HG02973 (cell line): Measurements from ENCODE around the gene LIN7C.

ENCODE experiments used
- ATAC-seq: cut with Tn5 transposase; IDR thresholded peaks from one replicate; pipeline ENCODE4 v1.9.1; 2021; ENCODE audit warnings: moderate library complexity; ENCODE audit not compliant: unreplicated experiment

LIN7C gene

GRCh38 chr11:27512238-27512637, 5.7 kb upstream of the LIN7C start:
- ATAC-seq = no peak

GRCh38 chr11:27509908-27510307, 3.3 kb upstream of the LIN7C start:
- no peak for ATAC-seq

- ATAC-seq = no peak
Observed at GRCh38 chr11:27507557-27508322, 1.2 kb upstream of the LIN7C start.

GRCh38 chr11:27505781-27506180, 788 bp downstream of the LIN7C start:
- peak; percentile 1 for ATAC-seq

- no peak for ATAC-seq
Observed at GRCh38 chr11:27504205-27504604, 2.4 kb downstream of the LIN7C start.

- no peak for ATAC-seq
Observed at GRCh38 chr11:27501100-27501499, 5.5 kb downstream of the LIN7C start.

- ATAC-seq = no peak
Observed at GRCh38 chr11:27497911-27498310, 8.7 kb downstream of the LIN7C start.

GRCh38 chr11:27497284-27497866, 9.2 kb downstream of the LIN7C start:
- peak; percentile 79 for ATAC-seq

GRCh38 chr11:27496461-27496860, 10.1 kb downstream of the LIN7C start:
- no peak for ATAC-seq

- ATAC-seq = no peak
Observed at GRCh38 chr11:27495710-27496300, 10.8 kb downstream of the LIN7C start.

- no peak for ATAC-seq
Observed at GRCh38 chr11:27489092-27489491, 17.5 kb downstream of the LIN7C start.

- ATAC-seq = no peak
Observed at GRCh38 chr11:27487706-27488105, 18.9 kb downstream of the LIN7C start.

GRCh38 chr11:27485930-27486773, 20.4 kb downstream of the LIN7C start:
- peak; percentile 65 for ATAC-seq

GRCh38 chr11:27482793-27483192, 23.8 kb downstream of the LIN7C start:
- no peak for ATAC-seq

- ATAC-seq = no peak
Observed at GRCh38 chr11:27481992-27482391, 24.6 kb downstream of the LIN7C start.

GRCh38 chr11:27477831-27478230, 28.7 kb downstream of the LIN7C start:
- ATAC-seq = no peak

GRCh38 chr11:27477243-27477642, 29.3 kb downstream of the LIN7C start:
- no peak for ATAC-seq

GRCh38 chr11:27475622-27476021, 30.9 kb downstream of the LIN7C start:
- ATAC-seq = no peak

- no peak for ATAC-seq
Observed at GRCh38 chr11:27473017-27473406, 33.6 kb downstream of the LIN7C start.

GRCh38 chr11:27472398-27473016, 34.1 kb downstream of the LIN7C start, which contains the start of gene LGR4:
Gene LGR4, minus strand, starts transcription at chr11:27472790. Its CDS starts 488 bp downstream, at chr11:27472302.
- peak; percentile 68 for ATAC-seq
